Activated CD4-positive, alpha-beta T cell treated with anti-CD3 and anti-CD28 coated beads for 48 hours (primary cell): ENCODE measurements around the gene KIAA1328.
"Not testable (repeated sequence)": the region's sequence is repeated elsewhere in the genome, so short reads cannot be mapped to it uniquely, and the experiment has no call there.

Experiments
- DNase-seq: peaks from one replicate; pipeline ENCODE4 v3.0.0-alpha.2; 2020

The KIAA1328 gene

DNA sequence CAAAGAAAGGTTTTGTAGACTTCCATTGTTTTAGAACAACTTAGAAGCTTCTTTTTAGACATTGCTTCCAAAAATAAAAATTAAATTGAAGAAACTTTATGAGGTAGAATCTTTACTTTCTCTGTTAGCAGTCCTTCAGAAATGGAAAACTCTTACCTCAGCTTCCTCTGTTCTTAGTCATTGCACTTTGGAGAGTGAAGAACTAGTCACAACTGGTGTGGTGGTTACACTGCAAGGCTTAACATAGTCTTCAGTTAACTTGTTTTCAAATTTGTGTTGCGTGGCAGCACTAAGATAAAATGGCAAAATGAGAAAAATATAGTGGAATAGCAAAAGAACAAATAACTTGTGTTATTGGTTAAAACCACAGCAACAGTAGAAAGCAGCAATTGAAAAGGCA is 332.6 kb downstream of the KIAA1328 start:
- no peak for DNase-seq

DNA sequence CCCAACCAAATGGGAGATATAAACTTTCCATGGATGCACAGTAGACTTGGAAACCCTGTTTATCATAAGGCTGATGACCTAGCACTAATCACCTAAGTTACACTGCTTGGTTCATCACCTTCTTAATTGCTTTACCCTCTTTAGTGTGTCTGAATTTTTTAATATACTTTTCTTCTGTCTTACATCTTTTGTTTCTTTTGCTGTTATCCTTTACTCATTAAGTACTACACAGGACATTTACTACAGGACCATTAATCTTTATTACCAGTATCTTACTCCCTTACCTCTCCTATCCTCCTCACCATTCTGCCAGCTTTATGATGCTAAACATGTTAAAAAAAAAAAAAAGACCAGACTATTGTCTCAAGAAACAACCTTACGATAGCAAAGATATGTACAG is 333.6 kb downstream of the KIAA1328 start:
- DNase-seq = no peak

DNA sequence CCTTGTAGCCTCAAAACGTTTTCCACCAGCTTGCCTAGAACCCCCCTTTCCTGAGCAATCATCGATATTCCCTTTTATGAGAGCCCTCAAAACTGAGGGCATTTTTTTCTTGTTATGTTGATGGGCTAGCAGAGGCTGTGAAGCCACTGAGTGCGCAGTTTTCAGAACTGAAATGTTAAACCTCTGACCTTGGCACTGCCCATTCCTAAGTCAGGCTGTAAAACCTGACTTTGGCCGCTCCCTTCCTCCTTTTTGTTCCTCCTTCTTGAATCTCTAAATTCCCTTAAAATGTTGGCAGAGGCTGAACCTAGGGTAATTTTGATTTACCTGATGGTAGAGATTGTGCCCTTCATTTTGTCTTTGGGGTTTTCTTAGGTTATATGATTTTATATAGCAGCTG is 334.2 kb downstream of the KIAA1328 start:
- DNase-seq = no peak

- DNase-seq = no peak
These were observed 337.6 kb downstream of the KIAA1328 start for GRCh38 chr18:37166491-37166890.

- not testable (repeated sequence) for DNase-seq
These were observed 338.0 kb downstream of the KIAA1328 start for GRCh38 chr18:37166966-37167365.

- no peak for DNase-seq
These were observed 342.1 kb downstream of the KIAA1328 start for GRCh38 chr18:37170984-37171383.

DNA sequence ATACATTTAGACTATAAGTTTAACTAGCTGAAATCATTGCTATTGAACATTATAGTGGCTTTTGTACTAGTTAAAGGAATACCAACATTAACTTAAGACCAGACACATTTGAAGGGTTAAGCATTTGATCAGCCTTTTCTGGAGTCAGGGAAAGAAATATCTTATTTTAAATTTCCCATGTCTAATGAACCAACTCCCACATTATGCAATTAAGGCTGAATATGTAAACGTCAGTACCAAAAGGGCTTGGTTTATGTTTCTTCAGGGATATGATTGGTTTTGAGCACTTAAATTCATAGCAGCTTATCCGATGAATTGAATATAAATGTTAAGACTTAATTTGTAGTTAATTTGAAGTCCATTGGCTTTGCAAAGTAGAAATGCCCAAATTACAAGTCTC is 344.5 kb downstream of the KIAA1328 start:
- no peak for DNase-seq

- DNase-seq = no peak
These were observed 347.0 kb downstream of the KIAA1328 start for GRCh38 chr18:37175727-37176620.

DNA sequence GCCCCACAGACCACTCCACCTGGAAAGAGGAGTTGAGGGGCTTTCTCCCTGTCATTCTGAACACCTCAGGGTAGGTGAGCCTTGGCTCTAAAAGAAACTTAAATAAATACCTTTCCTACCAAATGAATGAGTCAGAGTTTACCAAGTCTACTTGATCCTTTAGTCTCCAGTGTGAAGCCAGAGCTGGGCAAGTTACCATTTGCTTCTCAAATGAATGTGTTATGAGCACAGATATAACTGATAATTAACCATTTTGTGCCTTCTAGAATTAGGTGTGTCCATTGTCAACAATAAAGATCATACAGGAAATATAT is 347.7 kb downstream of the KIAA1328 start:
- no peak for DNase-seq

- DNase-seq = no peak
These were observed 350.5 kb downstream of the KIAA1328 start for GRCh38 chr18:37179384-37179783.

DNA sequence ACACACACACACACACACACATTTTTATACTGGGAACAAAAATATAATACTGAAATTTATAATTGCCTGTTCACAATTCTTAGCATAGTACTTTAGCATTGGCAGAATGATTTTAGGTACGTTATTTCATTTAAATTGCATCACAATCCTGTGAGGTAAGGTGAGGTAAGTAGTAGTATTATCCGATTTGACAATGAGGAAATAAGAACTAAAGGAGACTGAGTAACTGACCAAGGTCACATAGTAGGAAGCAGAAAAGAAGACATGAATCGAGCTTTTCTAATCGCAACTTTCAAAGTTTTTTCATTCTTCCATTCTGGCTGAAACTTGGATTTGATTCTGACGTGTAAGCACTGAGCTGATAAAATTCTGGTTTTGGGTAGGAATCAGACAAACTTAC is 351.2 kb downstream of the KIAA1328 start:
- no peak for DNase-seq

DNA sequence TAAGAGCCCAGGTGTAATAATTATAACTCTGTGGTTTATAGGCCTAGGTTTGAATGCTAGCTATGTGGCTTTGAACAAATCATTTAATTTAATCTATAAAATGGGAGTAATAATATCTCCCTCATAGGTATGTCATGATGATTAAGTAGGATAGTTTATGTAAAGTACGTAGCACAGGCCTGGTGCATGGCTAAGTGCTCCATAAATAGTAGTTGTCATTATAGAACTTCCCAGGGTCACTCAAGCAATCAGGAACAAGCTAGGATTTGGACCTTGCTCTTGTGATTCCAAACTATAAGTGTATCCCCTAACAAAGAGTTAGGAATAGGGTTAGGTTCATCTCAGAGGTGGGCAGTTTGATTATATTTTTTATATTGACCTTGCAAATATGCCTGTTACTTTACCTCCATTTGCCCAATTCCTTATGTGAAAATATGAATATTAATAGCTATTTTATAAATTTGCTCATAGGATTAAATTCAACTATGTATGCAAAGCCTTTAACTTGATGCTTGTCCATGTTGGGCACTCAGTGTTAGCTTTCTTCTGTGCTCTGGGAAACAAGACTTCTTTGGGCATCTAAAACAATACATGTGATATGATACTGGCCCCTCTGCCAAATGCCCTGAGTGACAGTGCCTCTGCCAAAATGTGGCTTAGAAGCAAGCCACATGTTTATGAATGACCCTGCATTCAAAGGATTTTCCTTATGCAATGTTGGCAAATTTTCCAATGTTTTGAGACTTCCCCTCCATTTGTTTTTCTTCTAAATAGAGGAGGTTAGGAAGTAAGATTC is 353.6 kb downstream of the KIAA1328 start:
- no peak for DNase-seq

DNA sequence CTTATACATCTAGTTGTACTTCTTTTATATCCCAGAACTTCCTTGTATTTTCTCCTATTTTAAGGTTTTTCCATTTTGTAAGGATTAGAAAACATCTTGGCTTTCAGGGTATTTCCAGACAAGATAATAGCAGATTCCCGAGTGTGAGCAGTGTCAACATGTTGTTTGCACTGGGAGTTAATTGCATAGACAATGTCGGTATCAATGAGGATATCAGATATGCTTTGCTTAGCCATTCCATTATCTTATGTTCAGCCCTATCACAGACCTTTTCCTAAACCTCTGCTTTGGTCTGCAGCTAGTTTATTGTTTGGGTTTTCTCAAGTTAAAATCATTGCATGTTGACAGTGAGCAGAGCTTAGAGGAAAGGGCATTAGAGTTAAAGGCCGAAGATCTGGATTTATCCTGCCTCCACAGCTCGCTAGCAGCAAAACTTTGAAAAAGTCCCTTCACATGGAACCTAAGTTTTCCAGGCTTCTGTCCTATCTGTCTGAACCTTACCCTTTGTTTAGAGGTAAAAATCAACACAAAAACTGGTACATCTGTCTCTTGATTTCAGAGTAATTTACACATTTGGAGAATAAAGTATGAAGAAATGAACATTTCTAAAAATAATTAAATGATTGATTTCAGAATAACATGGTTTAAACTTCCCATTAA is 355.4 kb downstream of the KIAA1328 start:
- DNase-seq = no peak

GRCh38 chr18:37188016-37188791 is 359.3 kb downstream of the KIAA1328 start:
- DNase-seq = no peak

DNA sequence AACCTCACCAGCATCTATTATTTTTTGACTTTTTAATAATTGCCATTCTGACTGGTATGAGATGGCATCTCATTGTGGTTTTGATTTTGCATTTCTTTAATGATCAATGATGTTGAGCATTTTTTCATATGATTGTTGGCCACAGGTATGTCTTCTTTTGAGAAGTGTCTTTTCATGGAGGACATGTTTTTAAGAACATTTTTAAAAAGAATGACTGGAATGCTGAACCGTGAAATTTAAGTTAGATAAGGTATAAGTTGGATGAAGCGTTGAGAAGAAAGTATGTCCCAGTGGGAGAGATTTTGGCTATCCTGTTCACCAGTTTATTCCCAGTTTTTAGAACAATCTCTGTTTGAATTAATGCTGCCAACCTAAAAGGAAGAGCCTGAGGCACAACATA is 370.8 kb downstream of the KIAA1328 start:
- no peak for DNase-seq

- DNase-seq = no peak
These were observed 378.4 kb downstream of the KIAA1328 start for GRCh38 chr18:37207343-37207742.

DNA sequence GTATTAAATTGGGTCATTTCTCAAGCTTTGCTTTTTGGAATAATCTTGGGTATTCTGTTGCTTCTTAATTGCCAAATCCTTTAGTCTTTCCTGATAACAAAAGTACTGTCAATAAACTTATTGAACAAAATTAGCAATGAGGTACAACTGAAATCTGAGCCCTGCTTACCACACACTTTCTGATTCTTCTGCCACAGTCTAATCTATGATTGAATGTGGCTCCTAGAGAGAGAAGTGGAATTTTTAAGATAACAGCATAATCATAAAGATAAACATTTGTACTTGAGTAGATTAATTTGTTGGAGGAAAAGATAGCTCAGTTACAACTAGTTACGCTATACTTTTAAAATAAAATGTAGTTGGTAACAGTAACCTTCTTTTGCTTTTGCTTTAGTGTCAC is 381.9 kb downstream of the KIAA1328 start:
- no peak for DNase-seq

GRCh38 chr18:37218022-37218590 is 389.2 kb downstream of the KIAA1328 start:
- DNase-seq = no peak

DNA sequence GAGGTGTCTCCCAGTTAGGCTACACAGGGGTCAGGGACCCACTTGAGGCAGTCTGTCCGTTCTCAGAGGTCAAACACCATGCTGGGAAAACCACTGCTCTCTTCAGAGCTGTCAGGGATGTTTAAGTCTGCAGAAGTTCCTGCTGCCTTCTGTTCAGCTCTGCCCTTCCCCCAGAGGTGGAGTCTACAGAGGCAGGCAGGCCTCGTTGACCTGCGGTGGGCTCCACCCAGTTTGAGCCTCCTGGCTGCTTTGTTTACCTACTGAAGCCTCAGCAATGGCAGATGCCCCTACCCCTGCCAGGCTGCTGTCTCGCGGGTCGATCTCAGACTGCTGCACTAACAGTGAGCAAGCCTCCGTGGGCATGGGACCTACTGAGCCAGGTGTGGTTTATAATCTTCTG is 390.3 kb downstream of the KIAA1328 start:
- DNase-seq = no peak

DNA sequence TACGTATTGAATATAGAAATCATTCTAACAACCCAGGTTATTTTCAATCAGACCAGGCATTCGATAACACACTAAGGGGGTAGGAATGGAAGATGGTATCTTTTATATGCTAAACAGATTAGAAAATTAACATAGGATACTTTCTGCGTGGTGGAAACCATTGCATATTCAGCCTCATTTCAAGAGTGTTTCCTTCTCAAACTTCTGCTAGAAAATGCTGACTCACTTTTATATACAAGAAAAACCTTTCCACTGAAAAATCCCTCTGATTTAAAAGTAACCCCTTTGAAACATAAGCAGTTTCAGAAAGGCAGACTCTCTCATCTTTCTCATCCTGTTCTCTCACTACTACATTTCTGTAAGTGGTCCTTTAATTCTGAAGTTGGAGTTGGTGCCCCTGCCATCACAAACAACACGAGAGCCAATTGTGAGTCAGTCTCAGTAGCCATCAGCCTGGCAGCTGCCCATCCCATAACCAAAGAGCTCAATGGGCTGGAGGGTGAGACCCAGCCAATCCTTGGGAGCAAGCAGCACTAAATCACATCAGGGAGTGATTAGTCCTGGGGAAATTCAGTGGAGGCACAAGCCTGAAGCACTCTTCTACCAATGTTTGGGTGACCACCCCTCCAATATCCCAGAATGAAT is 393.5 kb downstream of the KIAA1328 start:
- no peak for DNase-seq

DNA sequence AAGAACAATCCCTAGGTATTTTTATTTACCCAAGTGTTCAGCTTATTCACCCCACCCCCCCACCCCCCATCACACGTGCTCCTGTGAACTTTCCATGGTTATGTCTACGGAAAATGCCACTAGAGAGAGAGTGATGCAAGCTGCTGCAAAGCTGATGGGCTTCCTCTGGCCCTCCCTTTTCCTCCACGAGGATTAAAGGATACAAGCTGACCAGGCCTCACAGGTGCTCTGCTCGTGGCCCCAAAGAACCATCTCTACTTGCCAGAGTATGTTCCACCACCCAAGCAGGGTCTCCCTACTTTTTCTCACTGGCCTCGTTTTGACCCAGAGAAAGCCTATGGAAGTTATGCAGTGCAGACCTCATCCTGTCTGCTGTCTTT is 394.1 kb downstream of the KIAA1328 start:
- no peak for DNase-seq

DNA sequence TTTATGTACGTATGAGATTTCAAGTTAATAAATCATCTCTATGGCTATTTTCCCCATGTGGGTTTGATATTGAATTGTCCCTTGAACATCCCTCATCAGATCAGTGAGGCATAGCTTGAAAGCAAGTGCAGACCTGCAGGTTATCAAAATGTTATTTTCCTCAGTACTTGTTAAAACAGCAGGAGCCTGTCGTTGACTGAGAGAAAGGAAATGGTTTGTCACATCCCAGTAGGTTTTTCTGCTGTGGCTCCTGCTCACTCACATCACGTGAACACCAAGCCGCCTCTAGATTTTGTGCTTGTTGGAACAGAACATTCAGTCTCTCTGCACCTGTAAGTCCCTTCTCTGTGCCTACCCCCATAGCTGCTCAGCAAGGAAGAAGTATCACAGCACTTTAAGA is 396.4 kb downstream of the KIAA1328 start:
- no peak for DNase-seq
